ENCODE results near the gene FBXL7.

The FBXL7 gene

GRCh38 chr5:15499528-15500324 is at the start of gene FBXL7:
TSS of gene FBXL7 (plus strand) at chr5:15500180.
- DNase-seq (ENCODE audit: low read depth) = no peak

- DNase-seq (ENCODE audit: low read depth) = no peak
Observed at GRCh38 chr5:15450473-15450872, 49.5 kb upstream of the FBXL7 start.

- DNase-seq (ENCODE audit: low read depth) = no peak
Observed at GRCh38 chr5:15450949-15451348, 49.0 kb upstream of the FBXL7 start.

- no peak for DNase-seq (ENCODE audit: low read depth)
Observed at GRCh38 chr5:15452030-15452429, 48.0 kb upstream of the FBXL7 start.

- no peak for DNase-seq (ENCODE audit: low read depth)
Observed at GRCh38 chr5:15452781-15453180, 47.2 kb upstream of the FBXL7 start.

GRCh38 chr5:15459200-15459599 is 40.8 kb upstream of the FBXL7 start:
- no peak for DNase-seq (ENCODE audit: low read depth)

GRCh38 chr5:15463231-15463980 is 36.6 kb upstream of the FBXL7 start:
- no peak for DNase-seq (ENCODE audit: low read depth)

- DNase-seq (ENCODE audit: low read depth) = no peak
Observed at GRCh38 chr5:15472116-15472515, 27.9 kb upstream of the FBXL7 start.

GRCh38 chr5:15474143-15474719 is 25.7 kb upstream of the FBXL7 start:
- no peak for DNase-seq (ENCODE audit: low read depth)

- no peak for DNase-seq (ENCODE audit: low read depth)
Observed at GRCh38 chr5:15475367-15475766, 24.6 kb upstream of the FBXL7 start.

- DNase-seq (ENCODE audit: low read depth) = no peak
Observed at GRCh38 chr5:15476977-15477376, 23.0 kb upstream of the FBXL7 start.

GRCh38 chr5:15480436-15480835 is 19.5 kb upstream of the FBXL7 start:
- no peak for DNase-seq (ENCODE audit: low read depth)

GRCh38 chr5:15483351-15484097 is 16.5 kb upstream of the FBXL7 start:
- DNase-seq (ENCODE audit: low read depth) = no peak

- no peak for DNase-seq (ENCODE audit: low read depth)
Observed at GRCh38 chr5:15487228-15487627, 12.8 kb upstream of the FBXL7 start.

GRCh38 chr5:15489571-15490235 is 10.3 kb upstream of the FBXL7 start:
- DNase-seq (ENCODE audit: low read depth) = no peak

GRCh38 chr5:15492545-15492944 is 7.4 kb upstream of the FBXL7 start:
- no peak for DNase-seq (ENCODE audit: low read depth)

GRCh38 chr5:15493501-15493900 is 6.5 kb upstream of the FBXL7 start:
- no peak for DNase-seq (ENCODE audit: low read depth)

GRCh38 chr5:15495026-15495425 is 5.0 kb upstream of the FBXL7 start:
- DNase-seq (ENCODE audit: low read depth) = no peak

GRCh38 chr5:15496886-15497285 is 3.1 kb upstream of the FBXL7 start:
- no peak for DNase-seq (ENCODE audit: low read depth)

GRCh38 chr5:15500325-15501001 is 483 bp downstream of the FBXL7 start:
- no peak for DNase-seq (ENCODE audit: low read depth)

GRCh38 chr5:15501091-15501791 is 1.3 kb downstream of the FBXL7 start:
- DNase-seq (ENCODE audit: low read depth) = peak; percentile 65
